PC-9 (cell line): ENCODE data around the gene TMOD2.

Experiments used
- EZH2 ChIP-seq: fragments of 200-600 bp; sonication (generic); IDR thresholded peaks from 2 replicates; pipeline ENCODE4 v1.8.0; 2017; ENCODE audit warnings: antibody characterized with exemption, low read depth
- TF ChIP-seq, protein P1 (sequence below): fragments of 200-600 bp; sonication (generic); conservative IDR thresholded peaks from 2 replicates; pipeline ENCODE4 v1.6.1; 2017; ENCODE audit warnings: mixed run types, antibody characterized with exemption, mild to moderate bottlenecking, moderate library complexity

- TF ChIP-seq, protein P1, sequence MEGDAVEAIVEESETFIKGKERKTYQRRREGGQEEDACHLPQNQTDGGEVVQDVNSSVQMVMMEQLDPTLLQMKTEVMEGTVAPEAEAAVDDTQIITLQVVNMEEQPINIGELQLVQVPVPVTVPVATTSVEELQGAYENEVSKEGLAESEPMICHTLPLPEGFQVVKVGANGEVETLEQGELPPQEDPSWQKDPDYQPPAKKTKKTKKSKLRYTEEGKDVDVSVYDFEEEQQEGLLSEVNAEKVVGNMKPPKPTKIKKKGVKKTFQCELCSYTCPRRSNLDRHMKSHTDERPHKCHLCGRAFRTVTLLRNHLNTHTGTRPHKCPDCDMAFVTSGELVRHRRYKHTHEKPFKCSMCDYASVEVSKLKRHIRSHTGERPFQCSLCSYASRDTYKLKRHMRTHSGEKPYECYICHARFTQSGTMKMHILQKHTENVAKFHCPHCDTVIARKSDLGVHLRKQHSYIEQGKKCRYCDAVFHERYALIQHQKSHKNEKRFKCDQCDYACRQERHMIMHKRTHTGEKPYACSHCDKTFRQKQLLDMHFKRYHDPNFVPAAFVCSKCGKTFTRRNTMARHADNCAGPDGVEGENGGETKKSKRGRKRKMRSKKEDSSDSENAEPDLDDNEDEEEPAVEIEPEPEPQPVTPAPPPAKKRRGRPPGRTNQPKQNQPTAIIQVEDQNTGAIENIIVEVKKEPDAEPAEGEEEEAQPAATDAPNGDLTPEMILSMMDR: no peak
- TF ChIP-seq EZH2: no peak
Measured at GRCh38 chr15:51838270-51838669, 86.9 kb downstream of the TMOD2 start.
